Chondrocyte (in vitro differentiated cells): ENCODE data around the gene ZNF224. TPM values are rescaled to one million over a fixed set of nuclear protein-coding genes. Genes with fewer than 3 reads are reported as not detected.

ENCODE experiments used
- DNase-seq: peaks from one replicate; pipeline ENCODE4 v3.0.0; 2021; ENCODE audit warnings: mixed read lengths, low spot score
- H3K27ac Mint-ChIP-seq: one replicate; pipeline ENCODE4 v1.8.0; 2021; ENCODE audit warnings: mild to moderate bottlenecking, moderate library complexity, mixed read lengths; ENCODE audit not compliant: unreplicated experiment
- H3K27me3 Mint-ChIP-seq: 2 replicates; pipeline ENCODE4 v1.8.0; 2021; ENCODE audit warnings: low read depth, mixed read lengths
- H3K36me3 Mint-ChIP-seq: 2 replicates; pipeline ENCODE4 v1.8.0; 2021; ENCODE audit warnings: low read depth, mixed read lengths
- H3K4me1 Mint-ChIP-seq: 2 replicates; pipeline ENCODE4 v1.8.0; 2021; ENCODE audit warnings: low read depth, mild to moderate bottlenecking, mixed read lengths
- H3K4me3 Mint-ChIP-seq: one replicate; pipeline ENCODE4 v1.8.0; 2021; ENCODE audit warnings: mild to moderate bottlenecking, moderate library complexity, mixed read lengths; ENCODE audit not compliant: unreplicated experiment
- H3K9me3 Mint-ChIP-seq: 2 replicates; pipeline ENCODE4 v1.8.0; 2021; ENCODE audit warnings: low read depth, mixed read lengths
- total RNA-seq: library from RNA; stranded (reverse); gene quantifications from 3 replicates; pipeline ENCODE4 v1.2.1, GENCODE V29; 2021
- TF ChIP-seq, protein P1 (sequence below): fragments of 200-600 bp; sonication (generic); IDR thresholded peaks from 2 replicates; pipeline ENCODE4 v1.5.0; 2021; ENCODE audit warnings: antibody characterized with exemption, mild to moderate bottlenecking, moderate library complexity

The ZNF224 gene
- total RNA-seq, 1 donor from 2014 or later = 20.2 TPM

GRCh38 chr19:44156475-44156874, 62.3 kb downstream of the ZNF224 start:
- no peaks in the 10 kb centered on the region for H3K27me3 Mint-ChIP-seq
- peaks cover 55% of the 10 kb centered on the region for H3K36me3 Mint-ChIP-seq
- H3K9me3 Mint-ChIP-seq = peaks cover 39% of the 10 kb centered on the region
- no peaks in the 10 kb centered on the region for H3K4me1 Mint-ChIP-seq
- no peak for DNase-seq
- H3K4me3 Mint-ChIP-seq = no peak overlapping the region
- no peak overlapping the region for H3K27ac Mint-ChIP-seq
- TF ChIP-seq, protein P1, sequence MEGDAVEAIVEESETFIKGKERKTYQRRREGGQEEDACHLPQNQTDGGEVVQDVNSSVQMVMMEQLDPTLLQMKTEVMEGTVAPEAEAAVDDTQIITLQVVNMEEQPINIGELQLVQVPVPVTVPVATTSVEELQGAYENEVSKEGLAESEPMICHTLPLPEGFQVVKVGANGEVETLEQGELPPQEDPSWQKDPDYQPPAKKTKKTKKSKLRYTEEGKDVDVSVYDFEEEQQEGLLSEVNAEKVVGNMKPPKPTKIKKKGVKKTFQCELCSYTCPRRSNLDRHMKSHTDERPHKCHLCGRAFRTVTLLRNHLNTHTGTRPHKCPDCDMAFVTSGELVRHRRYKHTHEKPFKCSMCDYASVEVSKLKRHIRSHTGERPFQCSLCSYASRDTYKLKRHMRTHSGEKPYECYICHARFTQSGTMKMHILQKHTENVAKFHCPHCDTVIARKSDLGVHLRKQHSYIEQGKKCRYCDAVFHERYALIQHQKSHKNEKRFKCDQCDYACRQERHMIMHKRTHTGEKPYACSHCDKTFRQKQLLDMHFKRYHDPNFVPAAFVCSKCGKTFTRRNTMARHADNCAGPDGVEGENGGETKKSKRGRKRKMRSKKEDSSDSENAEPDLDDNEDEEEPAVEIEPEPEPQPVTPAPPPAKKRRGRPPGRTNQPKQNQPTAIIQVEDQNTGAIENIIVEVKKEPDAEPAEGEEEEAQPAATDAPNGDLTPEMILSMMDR = no peak

Other genes starting within 250 kb of the ZNF224 start
- gene ZNF404, start 210.4 kb upstream of the ZNF224 start, total RNA-seq = 5.1 to 9.4 TPM (median 6.1 TPM) in 3 replicates
- gene ZNF45, start 159.1 kb upstream of the ZNF224 start, total RNA-seq = 14.4 to 18.8 TPM (median 15.5 TPM) in 3 replicates
- 7.9 to 9.2 TPM (median 8.7 TPM) in 3 replicates for gene ZNF221, start 143.1 kb upstream of the ZNF224 start, total RNA-seq
- 6.6 to 9.9 TPM (median 9.3 TPM) in 3 replicates for gene ZNF155, start 110.2 kb upstream of the ZNF224 start, total RNA-seq
- 2.2 to 3.9 TPM (median 3.3 TPM) in 3 replicates for gene ZNF230, start 91.4 kb upstream of the ZNF224 start, total RNA-seq
- 5.8 to 8.5 TPM (median 6.3 TPM) in 3 replicates for gene ZNF222, start 69.0 kb upstream of the ZNF224 start, total RNA-seq
- 2.5 to 6.5 TPM (median 5.2 TPM) in 3 replicates for gene ZNF223, start 42.3 kb upstream of the ZNF224 start, total RNA-seq
- 3.2 to 4.3 TPM (median 4.1 TPM) in 3 replicates for gene ZNF284, start 22.2 kb upstream of the ZNF224 start, total RNA-seq
- gene ZNF225, start 19.0 kb downstream of the ZNF224 start, total RNA-seq = 5.2 to 8.1 TPM (median 5.5 TPM) in 3 replicates
- gene ZNF234, start 47.2 kb downstream of the ZNF224 start, total RNA-seq = 14.0 to 19.5 TPM (median 14.4 TPM) in 3 replicates
- 20.5 to 34.2 TPM (median 25.0 TPM) in 3 replicates for gene ZNF226, start 70.7 kb downstream of the ZNF224 start, total RNA-seq
- 12.2 to 20.2 TPM (median 15.2 TPM) in 3 replicates for gene ZNF227, start 118.2 kb downstream of the ZNF224 start, total RNA-seq
- 1.8 to 3.4 TPM (median 2.1 TPM) in 3 replicates for gene ZNF233, start 165.5 kb downstream of the ZNF224 start, total RNA-seq
- 6.7 to 7.4 TPM (median 7.4 TPM) in 3 replicates for gene ZNF235, start 210.7 kb downstream of the ZNF224 start, total RNA-seq